Stimulated activated CD8-positive, alpha-beta memory T cell treated with anti-CD3 and anti-CD28 coated beads, Interleukin-7, amount 100 ng/mL, for 4 hours (primary cell): Measurements from ENCODE around the gene GJD3.
A peak's percentile ranks its signal among the peaks of the same experiment; 100 is the strongest.

Source experiments
- DNase-seq, 2 donors: peaks; one replicate each; pipeline ENCODE4 v3.0.0-alpha.2; 2020; ENCODE audit warnings: low read depth in 2 of 2

The GJD3 gene

GRCh38 chr17:40340327-40340726 lies 24.2 kb downstream of the GJD3 start:
- no peak for DNase-seq

GRCh38 chr17:40338941-40339649 lies 25.4 kb downstream of the GJD3 start:
- no peak for DNase-seq

DNA sequence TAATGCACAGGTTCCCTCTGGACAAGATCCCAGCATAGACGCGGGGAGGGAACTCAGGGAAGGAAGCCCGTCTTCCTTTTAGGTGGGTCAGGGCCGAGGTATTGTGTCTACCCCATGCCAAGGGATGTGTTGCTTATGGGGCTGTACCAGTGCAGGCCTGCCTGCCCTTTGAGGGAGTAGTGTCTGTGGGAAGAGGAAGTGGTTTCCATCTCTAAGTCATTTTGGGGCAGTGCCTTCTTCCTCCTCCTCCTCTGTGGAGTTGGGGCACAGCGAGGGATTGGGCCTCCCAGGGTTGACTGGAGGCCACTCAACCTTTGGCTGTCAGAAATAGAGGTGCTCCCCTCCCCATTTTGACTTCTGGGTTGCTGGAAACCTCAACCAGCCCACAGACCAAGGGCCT lies 26.5 kb downstream of the GJD3 start:
- no peak for DNase-seq

DNA sequence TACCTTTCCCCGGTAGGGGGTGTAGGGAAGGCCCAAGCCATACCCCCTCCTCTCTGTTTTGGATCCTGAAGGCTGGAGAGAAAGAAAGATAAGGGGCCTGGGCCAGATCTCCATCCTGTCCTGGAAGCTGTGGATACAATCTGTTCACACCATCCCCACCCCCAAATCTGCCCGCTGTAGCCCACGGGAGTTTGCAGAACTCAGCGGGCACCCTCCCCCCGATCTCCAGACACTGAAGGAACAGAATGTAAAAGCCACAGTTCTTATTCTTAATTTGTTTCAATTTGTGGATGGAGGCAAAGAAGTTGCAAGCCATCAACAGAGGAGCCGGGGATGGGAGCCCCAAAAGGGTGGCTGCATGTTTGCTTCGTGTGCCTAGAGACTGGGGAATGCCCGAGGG lies 27.2 kb downstream of the GJD3 start:
- DNase-seq: no peak

DNA sequence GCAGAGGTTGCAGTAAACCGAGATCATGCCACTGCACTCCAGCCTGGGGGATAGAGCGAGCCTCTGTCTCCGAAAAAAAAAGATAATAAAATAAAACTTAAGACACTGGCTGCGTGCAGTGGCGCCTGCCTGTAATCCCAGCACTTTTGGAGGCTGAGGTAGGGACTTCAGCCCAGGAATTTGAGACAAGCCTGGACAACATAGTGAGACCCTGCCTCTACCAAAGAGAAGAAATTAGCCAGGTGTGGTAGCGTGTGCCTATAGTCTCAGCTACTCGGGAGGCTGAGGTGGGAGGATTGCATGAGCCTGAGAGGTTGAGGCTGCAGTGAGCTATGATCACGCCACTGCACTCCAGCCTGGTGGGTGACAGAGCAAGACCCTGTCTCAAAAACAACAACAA lies 28.9 kb downstream of the GJD3 start:
- DNase-seq: no peak

GRCh38 chr17:40333781-40334448 lies 30.6 kb downstream of the GJD3 start:
- DNase-seq: no peak

DNA sequence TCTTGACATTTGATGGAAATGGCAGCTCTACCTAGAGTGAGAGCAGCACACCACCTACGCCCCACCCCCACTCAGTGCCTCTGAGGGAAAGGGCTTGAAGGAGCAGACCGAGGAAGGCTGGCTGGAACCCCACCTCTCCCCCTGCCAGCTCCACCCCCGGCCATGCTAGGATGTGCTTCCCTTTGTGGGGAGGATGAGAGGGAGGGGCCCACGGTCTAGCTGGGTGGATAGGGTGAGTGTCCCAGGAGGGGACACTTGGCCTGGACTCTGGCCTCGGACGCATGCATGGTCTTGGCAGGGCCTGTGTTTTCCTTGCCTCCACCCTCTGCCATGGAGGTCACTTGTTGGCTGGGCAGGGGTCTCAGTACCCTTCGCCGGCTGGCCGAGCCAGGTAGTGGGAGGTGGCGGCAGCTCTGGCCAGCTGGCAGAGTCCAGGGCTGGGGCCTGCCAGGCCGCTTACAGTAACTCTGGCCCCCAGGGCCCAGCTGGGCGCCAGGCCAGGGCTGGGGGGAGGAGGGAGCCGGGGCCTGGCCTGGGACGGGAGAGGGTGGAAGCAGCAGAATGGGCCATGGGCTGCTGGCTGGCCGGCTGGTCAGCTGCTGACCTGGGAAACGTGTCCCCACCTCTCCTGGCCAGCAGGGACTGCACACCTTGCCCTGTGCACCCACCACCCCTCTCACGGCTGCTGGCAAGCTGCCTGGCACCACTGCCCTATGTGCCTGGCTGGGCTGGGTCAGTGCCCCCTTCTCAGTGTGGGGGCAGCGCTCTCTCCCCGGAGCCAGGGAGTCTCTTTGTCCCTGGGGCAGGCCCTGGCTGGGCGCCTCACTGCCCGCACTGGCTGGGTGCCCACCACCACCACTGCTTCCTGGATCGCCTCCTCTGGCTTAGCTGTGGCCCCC lies 32.5 kb downstream of the GJD3 start:
- DNase-seq: no peak

GRCh38 chr17:40330850-40331470 lies 33.6 kb downstream of the GJD3 start:
- DNase-seq: no peak

DNA sequence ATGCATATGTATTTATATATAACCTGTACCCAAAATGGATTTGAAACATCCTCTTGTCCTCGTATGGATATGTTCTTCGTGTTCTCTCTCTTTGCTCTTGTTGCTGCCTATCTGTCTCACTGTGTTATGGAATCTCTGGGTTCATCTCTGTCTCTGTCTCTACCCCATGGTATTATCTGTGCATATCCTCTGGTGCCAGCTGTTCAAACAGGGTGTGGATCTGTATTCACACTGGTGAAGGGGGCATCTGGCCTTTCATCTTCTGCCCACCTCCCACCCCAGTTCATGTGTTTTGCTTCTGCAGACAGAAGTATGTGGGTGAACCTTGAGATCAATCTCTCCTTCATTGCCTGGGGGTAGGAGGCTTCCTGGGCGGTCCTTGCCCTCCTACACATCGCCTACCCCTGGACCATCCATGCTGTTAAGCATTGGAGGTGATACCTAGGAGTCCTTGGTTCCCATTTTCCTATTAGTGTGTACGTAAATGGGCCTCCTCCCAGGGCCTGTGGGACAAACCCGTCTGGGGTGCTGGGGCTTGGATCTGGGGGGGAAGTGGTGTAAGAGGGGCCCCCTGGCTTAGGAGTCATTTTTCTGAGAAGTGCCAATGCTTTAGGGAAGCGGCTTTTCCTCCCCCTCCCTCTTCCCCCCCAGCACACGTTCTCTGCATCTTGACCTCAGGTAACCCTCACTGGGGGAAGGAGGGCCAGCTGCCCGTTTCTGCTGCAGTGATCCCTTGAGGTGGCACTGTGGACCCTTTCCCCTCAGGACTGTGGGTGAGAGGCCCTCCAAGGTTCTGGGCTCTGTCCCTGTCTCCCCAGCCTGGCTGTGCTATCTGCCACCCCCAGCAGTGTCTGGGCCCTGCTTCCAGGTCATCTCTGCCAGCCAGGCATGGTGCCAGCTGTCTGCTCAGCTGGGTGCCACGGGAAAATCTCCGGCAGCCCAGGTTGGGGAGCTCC lies 34.4 kb downstream of the GJD3 start:
- DNase-seq: no peak

DNA sequence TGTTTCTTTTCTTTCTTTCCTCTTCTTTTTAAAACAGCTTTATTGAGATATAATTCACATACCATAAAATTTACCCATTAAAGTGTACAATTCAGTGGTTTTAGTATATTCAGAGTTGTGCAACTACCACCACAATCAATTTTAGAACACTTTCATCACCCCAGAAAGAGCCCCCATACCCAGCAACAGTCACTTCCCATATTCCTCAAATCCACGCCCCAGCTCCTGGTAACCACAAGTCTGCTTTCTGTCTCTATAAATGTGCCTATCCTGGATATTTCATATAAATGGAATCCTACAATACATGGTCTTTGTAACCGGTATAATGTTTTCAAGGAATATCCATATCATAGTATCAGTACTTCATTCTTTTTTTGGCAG lies 36.2 kb downstream of the GJD3 start:
- DNase-seq: no peak

DNA sequence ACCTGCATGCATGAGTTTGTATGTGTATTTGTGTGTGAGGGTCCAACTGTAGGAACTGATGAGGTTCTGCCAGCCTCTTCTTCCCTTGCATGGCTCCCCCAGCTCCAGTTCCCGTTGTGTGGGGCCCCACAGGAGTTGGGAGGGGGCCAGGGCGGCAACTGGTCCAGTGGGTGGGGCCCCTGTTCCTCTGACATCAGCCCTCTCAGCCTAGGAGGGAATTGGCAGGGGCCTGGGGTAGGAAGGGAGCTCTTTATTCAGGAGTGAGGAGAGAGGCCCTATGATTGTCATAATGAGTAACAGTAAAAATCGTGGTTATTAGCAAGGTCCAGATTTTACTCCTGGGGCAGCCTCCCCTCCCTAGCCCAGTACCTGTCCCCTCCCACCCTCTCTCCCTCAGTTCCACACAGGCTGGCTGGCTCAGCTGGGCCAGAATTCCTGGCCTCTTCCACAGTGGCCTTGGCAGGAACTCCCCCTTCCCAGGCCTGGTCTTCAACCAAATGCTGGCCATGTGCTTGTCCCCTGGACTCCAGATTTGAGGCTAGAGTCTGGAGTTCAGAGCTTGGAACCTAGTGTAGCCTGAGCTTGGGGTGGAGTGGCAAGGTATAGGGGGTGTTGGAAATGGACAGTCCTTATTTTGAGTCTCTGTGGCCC lies 36.7 kb downstream of the GJD3 start:
- no peak for DNase-seq

GRCh38 chr17:40327244-40327729 lies 37.2 kb downstream of the GJD3 start:
- DNase-seq: no peak

DNA sequence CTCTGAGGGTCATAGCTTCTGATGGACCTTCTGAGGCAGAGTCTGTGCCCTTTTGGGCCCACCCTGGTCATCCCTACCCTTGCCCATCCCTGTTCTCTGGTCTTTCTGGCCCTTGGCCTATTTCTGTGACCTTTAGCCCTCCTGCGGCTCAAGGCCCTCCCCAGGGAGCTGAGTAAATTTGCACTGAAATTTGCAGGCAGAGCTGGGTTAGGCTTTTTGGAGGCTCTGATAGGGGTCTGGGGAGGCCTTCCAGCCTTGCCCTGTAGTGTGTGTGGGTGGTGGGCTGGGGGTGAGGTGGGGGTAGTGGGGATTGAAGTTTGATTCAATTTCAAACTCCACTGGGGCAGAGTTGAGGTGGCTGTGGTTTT lies 37.7 kb downstream of the GJD3 start:
- no peak for DNase-seq

DNA sequence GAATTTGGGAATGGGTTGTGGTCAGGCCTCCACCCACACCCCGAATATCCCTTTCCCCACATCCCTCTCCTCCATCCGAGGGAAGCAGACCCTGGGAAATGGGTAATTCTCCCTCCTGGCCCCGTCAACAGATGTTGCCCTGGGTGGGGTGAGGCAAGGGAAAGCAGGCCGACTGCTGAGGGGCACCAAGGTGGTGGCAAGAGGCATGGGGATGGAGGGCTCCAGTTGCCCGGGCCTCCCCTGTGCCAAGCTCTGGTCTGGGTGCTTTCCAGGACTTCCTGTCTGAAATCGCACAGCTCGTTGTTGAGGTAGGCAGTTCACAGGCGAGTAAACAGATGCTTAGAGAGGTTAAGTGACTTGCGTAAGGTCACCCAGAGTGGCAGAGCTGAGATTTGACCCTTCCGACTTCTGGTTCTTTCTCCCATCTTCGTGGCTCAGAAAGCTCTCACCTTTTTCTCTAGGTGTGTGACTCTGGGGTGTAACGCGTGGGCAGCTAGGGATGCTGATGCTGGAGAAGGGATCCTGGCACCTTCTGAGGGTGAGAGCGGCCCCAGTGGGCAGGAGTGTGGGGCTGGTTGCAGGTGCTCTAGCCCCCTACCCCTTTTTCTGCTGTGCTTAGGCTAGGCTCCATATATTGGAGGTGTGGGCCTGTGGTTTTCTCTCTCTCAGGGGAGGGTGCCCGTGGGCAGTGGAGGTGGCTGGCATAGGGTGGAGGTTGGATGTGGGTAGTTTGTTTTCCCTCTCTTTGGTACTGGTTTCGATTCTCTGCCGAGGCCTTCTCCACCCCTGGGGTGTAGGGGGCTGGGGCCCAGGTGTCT lies 38.3 kb downstream of the GJD3 start:
- peak in 1 of 2 donors; percentile 41 for DNase-seq

DNA sequence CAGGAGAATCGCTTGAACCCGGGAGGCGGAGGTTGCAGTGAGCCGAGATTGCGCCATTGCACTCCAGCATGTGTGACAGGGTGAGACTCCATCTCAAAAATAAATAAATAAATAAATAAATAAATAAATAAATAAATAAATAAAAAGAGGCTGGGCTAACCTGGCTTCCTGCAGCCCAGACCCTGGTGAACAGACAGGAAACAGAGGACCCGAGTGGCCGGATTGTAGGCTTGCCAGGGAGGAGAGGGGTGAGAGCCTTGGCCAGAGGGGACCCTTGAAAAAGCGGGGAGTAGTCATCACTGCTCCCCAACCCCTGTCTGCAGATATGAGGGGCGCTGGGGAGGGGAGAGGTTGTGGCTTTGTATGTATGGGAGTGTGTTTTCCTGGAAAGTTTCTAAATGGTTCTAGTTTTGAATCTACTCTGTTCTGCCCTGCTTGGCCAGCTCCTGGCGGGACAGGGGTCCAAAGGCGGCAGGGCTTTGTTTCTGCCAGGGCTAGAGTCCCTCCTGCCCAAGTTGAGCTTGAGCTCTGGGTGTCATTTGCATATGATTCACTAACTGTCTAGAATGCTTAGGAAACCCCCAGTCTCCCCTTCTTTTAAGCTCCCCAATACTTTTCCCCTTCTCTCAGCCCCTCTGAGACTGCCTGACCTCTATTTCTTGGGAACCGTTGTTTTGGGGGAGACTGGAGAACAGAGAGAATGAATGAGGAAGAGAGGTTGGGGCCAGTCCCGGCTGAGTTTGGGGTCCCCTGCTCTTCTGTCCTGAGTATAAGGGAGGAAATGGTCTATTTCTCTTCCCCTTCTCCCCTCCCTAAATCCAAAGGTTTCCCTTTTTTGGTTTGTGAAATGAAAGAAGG lies 39.2 kb downstream of the GJD3 start:
- DNase-seq: no peak

DNA sequence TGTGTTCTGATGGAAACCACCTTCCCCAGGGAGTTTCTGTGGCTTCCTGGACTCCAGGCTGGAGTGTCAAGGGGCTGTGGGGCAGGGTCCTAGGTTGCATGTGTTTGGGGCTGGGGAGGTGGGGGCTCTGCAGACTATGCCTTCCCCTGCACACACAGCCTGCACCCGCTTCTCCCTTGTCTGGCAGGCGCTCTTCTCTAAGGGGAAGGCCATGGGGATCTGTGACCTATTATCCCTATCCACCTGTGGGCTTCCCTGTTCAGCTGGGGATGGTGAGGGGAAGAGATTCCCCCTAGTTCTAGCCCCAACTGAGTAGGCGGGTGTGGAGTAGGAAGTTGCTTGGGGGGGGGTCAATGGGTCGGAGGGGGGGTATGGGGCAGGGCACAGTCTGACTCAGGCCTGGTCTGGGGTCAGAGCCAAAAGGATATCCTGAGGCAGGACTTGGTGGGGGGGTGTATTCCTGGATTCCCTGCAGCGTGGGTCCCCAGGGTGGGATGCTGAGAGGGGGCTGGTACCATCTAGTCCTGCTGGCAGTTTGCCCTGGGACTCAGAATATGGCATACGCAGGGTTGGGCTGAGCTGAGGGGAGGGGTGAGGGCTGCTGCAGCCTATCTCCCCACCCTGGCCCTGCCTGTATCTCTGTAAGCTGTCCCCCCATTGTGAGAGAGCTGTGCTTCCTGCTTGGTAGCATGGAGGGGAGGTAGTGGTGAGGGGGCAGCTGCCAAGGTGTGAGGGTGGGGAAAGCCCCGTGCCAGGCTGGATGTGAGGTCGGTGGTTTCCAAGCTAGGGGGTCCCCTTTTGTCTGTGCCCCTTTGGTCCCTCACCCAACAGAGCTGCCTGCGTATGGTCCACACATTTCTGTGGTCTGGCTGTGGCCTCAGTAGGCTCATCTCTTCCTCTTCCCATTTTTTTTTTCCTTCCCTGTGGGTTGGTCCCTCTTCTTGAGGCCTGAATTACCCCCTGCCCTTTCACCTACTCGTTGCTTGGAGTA lies 40.9 kb downstream of the GJD3 start:
- DNase-seq: peak; percentile 68 to 79
